Right atrium auricular region (tissue), 2 donors: ENCODE results near the gene VTA1. TPM values are rescaled to one million over a fixed set of nuclear protein-coding genes. Genes with fewer than 3 reads are reported as not detected.
"Not testable (repeated sequence)": the region's sequence is repeated elsewhere in the genome, so short reads cannot be mapped to it uniquely, and the experiment has no call there.

ENCODE experiments used
- DNase-seq: peaks from one replicate; pipeline ENCODE4 v3.0.0-alpha.2; 2019; ENCODE audit warnings: low spot score
- H3K27ac ChIP-seq, 2 donors: fragments of 200-600 bp; sonication (generic); 1 replicate in 1 of 2; 2 replicates in 1 of 2; pipeline ENCODE4 v1.5.1; 2016 to 2019
- H3K27me3 ChIP-seq, 2 donors: fragments of 200-600 bp; sonication (generic); one replicate each; pipeline versions ENCODE4 v1.5.1 to v1.6.0; 2017 to 2019
- H3K36me3 ChIP-seq: fragments of 200-600 bp; sonication (generic); one replicate; pipeline ENCODE4 v1.5.1; 2016
- H3K4me1 ChIP-seq, 2 donors: fragments of 200-600 bp; sonication (generic); one replicate each; pipeline versions ENCODE4 v1.5.1 to v1.6.0; 2017 to 2019
- H3K4me3 ChIP-seq, 2 donors: fragments of 200-600 bp; sonication (generic); 1 replicate in 1 of 2; 2 replicates in 1 of 2; pipeline ENCODE4 v1.5.1; 2017 to 2019; ENCODE audit warnings: mild to moderate bottlenecking in 1 of 2, moderate library complexity in 1 of 2
- H3K9me3 ChIP-seq, 2 donors: fragments of 200-600 bp; sonication (generic); one replicate each; pipeline ENCODE4 v1.5.1; 2019
- total RNA-seq, 2 donors: library from RNA; depleted of rRNA; stranded (reverse); fragments of >200 nt; gene quantifications; one replicate each; pipeline ENCODE4 v1.1.0, GENCODE V29; 2016
- TF ChIP-seq, protein P1 (sequence below), 2 donors: fragments of 200-600 bp; sonication (generic); IDR thresholded peaks; one replicate each; pipeline ENCODE4 v1.5.1; 2019; ENCODE audit warnings: antibody characterized with exemption in 2 of 2

Gene VTA1
- total RNA-seq, 2 donors from 2014 or later = 28.2 to 36.4 TPM

DNA sequence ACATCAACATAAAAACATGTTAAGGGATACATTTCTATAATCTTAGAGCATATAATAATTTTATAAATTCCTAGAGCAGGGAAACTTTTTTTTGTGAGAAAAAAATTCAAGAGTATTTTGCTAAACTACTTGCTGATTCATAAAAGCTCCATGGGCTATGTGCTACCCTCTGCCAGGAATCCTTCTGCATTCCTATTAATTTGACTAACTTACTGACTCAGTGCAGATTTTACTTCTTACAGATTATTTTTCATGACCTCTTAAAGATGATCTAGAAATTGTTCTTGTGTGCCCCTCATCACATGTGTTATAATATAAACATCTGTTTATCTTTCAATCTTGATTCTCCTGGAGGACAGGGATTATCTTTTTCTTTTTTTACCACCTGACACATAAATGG is 5.7 kb downstream of the VTA1 start:
- TF ChIP-seq, protein P1, sequence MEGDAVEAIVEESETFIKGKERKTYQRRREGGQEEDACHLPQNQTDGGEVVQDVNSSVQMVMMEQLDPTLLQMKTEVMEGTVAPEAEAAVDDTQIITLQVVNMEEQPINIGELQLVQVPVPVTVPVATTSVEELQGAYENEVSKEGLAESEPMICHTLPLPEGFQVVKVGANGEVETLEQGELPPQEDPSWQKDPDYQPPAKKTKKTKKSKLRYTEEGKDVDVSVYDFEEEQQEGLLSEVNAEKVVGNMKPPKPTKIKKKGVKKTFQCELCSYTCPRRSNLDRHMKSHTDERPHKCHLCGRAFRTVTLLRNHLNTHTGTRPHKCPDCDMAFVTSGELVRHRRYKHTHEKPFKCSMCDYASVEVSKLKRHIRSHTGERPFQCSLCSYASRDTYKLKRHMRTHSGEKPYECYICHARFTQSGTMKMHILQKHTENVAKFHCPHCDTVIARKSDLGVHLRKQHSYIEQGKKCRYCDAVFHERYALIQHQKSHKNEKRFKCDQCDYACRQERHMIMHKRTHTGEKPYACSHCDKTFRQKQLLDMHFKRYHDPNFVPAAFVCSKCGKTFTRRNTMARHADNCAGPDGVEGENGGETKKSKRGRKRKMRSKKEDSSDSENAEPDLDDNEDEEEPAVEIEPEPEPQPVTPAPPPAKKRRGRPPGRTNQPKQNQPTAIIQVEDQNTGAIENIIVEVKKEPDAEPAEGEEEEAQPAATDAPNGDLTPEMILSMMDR (IDR thresholded peaks at IDR 0.05) = no peak

DNA sequence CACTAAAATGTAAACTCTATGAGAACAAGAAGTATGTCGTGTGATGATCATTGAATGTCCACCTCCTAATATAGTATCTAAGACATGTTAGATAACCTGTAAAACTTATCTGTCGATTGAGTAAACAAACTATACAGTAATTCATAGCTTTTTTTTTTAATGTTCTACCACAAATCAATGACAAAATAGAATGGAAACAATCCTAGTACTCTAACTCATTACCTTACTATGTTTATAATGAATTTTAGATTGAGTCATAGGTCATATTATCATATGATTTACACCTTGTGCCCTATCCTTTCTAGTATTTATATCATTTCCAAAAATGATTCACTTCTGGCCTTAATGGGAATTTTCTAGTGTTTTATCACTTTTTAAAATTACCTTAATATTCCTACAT is 6.1 kb downstream of the VTA1 start:
- no peaks in the 10 kb centered on the region for H3K27me3 ChIP-seq
- no peak overlapping the region for H3K27ac ChIP-seq
- no peak overlapping the region for H3K4me3 ChIP-seq
- TF ChIP-seq, protein P1 (IDR thresholded peaks at IDR 0.05) = no peak
- peaks cover 0 to 18% of the 10 kb centered on the region in 2 donors for H3K4me1 ChIP-seq
- H3K9me3 ChIP-seq = no peaks in the 10 kb centered on the region
- DNase-seq = no peak
- H3K36me3 ChIP-seq = no peaks in the 10 kb centered on the region

More for the DNA sequence above, 5.7 kb downstream of the VTA1 start:
- Histone ChIP-seq H3K9me3 (no peaks in the 10 kb centered on the region), H3K4me3 (no peak overlapping the region), H3K27ac (no peak overlapping the region), H3K4me1 (peaks cover 0 to 23% of the 10 kb centered on the region in 2 donors), H3K36me3 (no peaks in the 10 kb centered on the region), H3K27me3 (no peaks in the 10 kb centered on the region)
- no peak for DNase-seq

DNA sequence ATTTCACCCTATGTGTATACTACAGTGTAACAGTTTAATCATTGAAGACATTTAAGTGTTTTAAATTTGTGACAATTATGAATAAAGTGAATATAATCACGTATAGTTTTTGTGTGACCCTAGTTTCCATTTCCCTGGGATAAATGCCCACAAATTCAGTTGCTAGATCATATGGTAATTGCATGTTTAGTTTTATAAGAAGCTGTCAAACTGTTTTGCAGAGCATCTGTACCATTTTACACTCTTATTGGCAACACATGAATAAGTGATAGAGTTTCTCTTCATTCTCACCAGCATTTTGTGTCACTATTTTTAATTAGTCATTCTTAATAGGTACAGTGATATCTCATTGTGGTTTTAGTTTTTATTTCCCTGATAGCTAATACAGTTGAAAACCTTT is 7.3 kb downstream of the VTA1 start:
- TF ChIP-seq, protein P1 (IDR thresholded peaks at IDR 0.05) = no peak
- no peaks in the 10 kb centered on the region for H3K9me3 ChIP-seq
- peaks cover 0 to 10% of the 10 kb centered on the region in 2 donors for H3K4me1 ChIP-seq
- DNase-seq = no peak
- H3K27me3 ChIP-seq = no peaks in the 10 kb centered on the region
- no peak overlapping the region for H3K27ac ChIP-seq
- H3K4me3 ChIP-seq = no peak overlapping the region
- no peaks in the 10 kb centered on the region for H3K36me3 ChIP-seq

DNA sequence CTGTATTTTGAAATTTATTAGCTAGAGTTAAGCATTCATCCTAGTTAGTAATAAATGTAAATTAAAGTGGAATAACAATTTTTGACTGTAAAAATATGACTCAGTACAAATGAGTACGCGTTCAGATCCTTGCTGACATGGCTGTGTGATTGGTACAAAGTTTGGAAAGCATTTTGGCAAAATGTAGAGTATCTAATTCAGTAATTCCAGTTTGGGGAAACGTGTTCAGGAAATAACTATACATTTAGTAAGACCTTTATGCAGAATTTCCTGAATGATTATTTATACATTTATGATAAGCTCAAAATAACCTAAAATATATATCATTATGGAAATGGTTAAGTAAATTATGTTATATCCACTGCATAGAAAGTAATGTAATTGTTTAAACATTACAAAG is 8.0 kb downstream of the VTA1 start:
- Histone ChIP-seq H3K9me3 (no peaks in the 10 kb centered on the region), H3K36me3 (no peaks in the 10 kb centered on the region), H3K27ac (no peak overlapping the region), H3K4me3 (no peak overlapping the region), H3K27me3 (no peaks in the 10 kb centered on the region), H3K4me1 (peaks cover 0 to 10% of the 10 kb centered on the region in 2 donors)
- no peak for DNase-seq
- TF ChIP-seq, protein P1 (IDR thresholded peaks at IDR 0.05) = no peak

DNA sequence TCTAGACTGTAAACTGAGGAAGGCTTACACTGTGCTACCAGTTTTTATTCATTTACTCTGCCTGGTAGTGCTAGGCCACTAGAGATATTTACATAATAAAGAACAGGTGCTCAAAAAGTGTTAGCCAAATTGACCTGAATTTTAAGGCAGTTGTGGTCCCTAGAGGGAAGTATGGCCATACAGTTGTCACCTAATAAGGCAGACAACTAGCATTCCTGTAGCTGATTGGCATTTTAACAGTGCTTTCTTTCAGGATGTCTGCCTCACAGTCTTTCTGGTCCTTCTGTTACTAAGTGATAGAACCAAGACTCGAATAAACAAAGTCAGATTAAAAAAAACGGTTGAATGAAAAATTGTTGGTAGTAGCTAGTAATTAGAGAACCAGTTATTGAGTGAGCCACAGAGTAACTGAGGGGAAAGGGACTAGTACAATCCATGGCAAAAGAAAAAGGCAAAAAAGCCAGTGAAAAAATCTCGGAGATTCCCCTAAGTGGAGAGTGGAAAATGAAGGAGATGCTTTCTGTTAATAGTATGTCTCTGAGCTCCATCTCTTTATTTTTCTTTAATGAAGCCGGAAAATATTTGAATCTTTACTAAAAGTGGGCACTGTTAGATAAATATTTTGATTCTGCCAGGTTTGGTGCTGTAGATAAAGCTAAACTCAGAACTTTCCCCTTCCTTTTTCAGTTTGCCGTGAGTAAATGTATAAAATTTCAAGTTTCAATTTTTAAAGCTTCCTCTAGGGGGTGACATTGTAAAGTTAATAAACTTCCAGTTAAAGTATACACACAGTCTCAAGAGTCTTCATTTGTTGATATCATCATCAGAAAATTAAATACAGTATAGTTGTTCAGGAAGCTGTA is 9.1 kb downstream of the VTA1 start:
- no peaks in the 10 kb centered on the region for H3K36me3 ChIP-seq
- H3K4me1 ChIP-seq = peaks cover 0 to 10% of the 10 kb centered on the region in 2 donors
- TF ChIP-seq, protein P1 (IDR thresholded peaks at IDR 0.05) = peak; percentile 30 to 64
- DNase-seq = no peak
- H3K27me3 ChIP-seq = no peaks in the 10 kb centered on the region
- no peak overlapping the region for H3K27ac ChIP-seq
- no peaks in the 10 kb centered on the region for H3K9me3 ChIP-seq
- H3K4me3 ChIP-seq = no peak overlapping the region

DNA sequence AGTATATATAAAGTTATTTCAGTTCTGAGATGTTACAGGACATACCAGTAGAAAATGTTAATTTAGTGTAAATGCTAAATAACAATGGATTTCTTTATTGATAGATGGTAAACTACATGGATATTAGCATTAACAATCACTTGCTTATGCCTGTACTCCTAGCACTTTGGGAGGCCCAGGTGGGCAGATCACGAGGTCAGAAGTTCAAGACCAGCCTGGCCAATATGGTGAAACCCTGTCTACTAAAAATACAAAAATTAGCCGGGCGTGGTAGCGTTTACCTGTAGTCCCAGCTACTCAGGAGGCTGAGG is 9.7 kb downstream of the VTA1 start:
- not testable (repeated sequence) for H3K9me3 ChIP-seq, H3K4me3 ChIP-seq, H3K27ac ChIP-seq, H3K36me3 ChIP-seq, H3K4me1 ChIP-seq, DNase-seq, H3K27me3 ChIP-seq
- TF ChIP-seq, protein P1 (IDR thresholded peaks at IDR 0.05) = peak in 1 of 2 donors; percentile 2
